ENCODE data around the gene TAOK3.

Gene TAOK3

GRCh38 chr12:118307069-118307954 lies 65.4 kb downstream of the TAOK3 start:
- H3K9me3 ChIP-seq = no peaks in the 10 kb centered on the region
- H3K4me3 ChIP-seq (ENCODE audit: low read depth, low read length) = no peak overlapping the region
- H3K36me3 ChIP-seq = no peaks in the 10 kb centered on the region
- TF ChIP-seq, protein P1, sequence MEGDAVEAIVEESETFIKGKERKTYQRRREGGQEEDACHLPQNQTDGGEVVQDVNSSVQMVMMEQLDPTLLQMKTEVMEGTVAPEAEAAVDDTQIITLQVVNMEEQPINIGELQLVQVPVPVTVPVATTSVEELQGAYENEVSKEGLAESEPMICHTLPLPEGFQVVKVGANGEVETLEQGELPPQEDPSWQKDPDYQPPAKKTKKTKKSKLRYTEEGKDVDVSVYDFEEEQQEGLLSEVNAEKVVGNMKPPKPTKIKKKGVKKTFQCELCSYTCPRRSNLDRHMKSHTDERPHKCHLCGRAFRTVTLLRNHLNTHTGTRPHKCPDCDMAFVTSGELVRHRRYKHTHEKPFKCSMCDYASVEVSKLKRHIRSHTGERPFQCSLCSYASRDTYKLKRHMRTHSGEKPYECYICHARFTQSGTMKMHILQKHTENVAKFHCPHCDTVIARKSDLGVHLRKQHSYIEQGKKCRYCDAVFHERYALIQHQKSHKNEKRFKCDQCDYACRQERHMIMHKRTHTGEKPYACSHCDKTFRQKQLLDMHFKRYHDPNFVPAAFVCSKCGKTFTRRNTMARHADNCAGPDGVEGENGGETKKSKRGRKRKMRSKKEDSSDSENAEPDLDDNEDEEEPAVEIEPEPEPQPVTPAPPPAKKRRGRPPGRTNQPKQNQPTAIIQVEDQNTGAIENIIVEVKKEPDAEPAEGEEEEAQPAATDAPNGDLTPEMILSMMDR (IDR thresholded peaks at IDR 0.05; ENCODE audit: low read depth, low read length) = no peak
- DNase-seq = no peak
- H3K4me1 ChIP-seq = no peaks in the 10 kb centered on the region
- H3K27me3 ChIP-seq = no peaks in the 10 kb centered on the region

- Histone ChIP-seq H3K9me3 (no peaks in the 10 kb centered on the region), H3K4me3 (ENCODE audit: low read depth, low read length) (no peak overlapping the region), H3K4me1 (no peaks in the 10 kb centered on the region), H3K36me3 (no peaks in the 10 kb centered on the region), H3K27me3 (no peaks in the 10 kb centered on the region)
- TF ChIP-seq, protein P1 (IDR thresholded peaks at IDR 0.05; ENCODE audit: low read depth, low read length) = no peak
- DNase-seq = no peak
Measured at GRCh38 chr12:118304093-118304492, 68.6 kb downstream of the TAOK3 start.

DNA sequence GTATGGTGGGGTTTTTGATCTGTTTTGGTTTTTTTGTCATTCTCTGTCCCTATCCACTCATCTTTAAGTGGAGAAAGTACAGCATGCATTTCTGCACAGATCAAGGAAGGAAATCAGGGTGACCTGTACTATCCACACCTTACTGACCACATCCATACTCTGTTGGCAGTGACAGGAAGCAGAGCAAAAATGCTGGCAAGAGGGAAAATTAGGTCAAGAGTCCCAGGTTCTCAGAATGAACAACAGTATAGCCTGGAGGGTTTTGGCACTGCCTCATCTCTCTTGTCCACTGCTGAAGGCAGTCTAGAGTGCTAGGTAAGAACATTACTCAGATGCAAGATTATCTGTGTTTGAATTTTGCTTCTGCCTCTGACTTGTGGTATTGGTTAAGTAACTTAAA lies 70.7 kb downstream of the TAOK3 start:
- TF ChIP-seq, protein P1 (IDR thresholded peaks at IDR 0.05; ENCODE audit: low read depth, low read length) = no peak
- Histone ChIP-seq H3K27me3 (no peaks in the 10 kb centered on the region), H3K4me1 (no peaks in the 10 kb centered on the region), H3K9me3 (no peaks in the 10 kb centered on the region), H3K36me3 (no peaks in the 10 kb centered on the region), H3K4me3 (ENCODE audit: low read depth, low read length) (no peak overlapping the region)
- DNase-seq = no peak

GRCh38 chr12:118299791-118300460 lies 72.8 kb downstream of the TAOK3 start:
- DNase-seq = no peak
- Histone ChIP-seq H3K4me3 (ENCODE audit: low read depth, low read length) (no peak overlapping the region), H3K9me3 (no peaks in the 10 kb centered on the region), H3K4me1 (no peaks in the 10 kb centered on the region), H3K36me3 (no peaks in the 10 kb centered on the region), H3K27me3 (no peaks in the 10 kb centered on the region)
- TF ChIP-seq, protein P1 (IDR thresholded peaks at IDR 0.05; ENCODE audit: low read depth, low read length) = no peak

GRCh38 chr12:118297284-118297683 lies 75.4 kb downstream of the TAOK3 start:
- H3K36me3 ChIP-seq = no peaks in the 10 kb centered on the region
- no peak for DNase-seq
- no peaks in the 10 kb centered on the region for H3K4me1 ChIP-seq
- no peaks in the 10 kb centered on the region for H3K9me3 ChIP-seq
- H3K4me3 ChIP-seq (ENCODE audit: low read depth, low read length) = no peak overlapping the region
- TF ChIP-seq, protein P1 (IDR thresholded peaks at IDR 0.05; ENCODE audit: low read depth, low read length) = no peak
- H3K27me3 ChIP-seq = no peaks in the 10 kb centered on the region

- Histone ChIP-seq H3K36me3 (no peaks in the 10 kb centered on the region), H3K9me3 (no peaks in the 10 kb centered on the region), H3K27me3 (no peaks in the 10 kb centered on the region), H3K4me3 (ENCODE audit: low read depth, low read length) (no peak overlapping the region), H3K4me1 (no peaks in the 10 kb centered on the region)
- TF ChIP-seq, protein P1 (IDR thresholded peaks at IDR 0.05; ENCODE audit: low read depth, low read length) = no peak
- no peak for DNase-seq
Measured at GRCh38 chr12:118292836-118293235, 79.9 kb downstream of the TAOK3 start.

All from BE2C (cell line).